ENCODE data around the gene CDK18. TPM values are rescaled to one million over a fixed set of nuclear protein-coding genes. Genes with fewer than 3 reads are reported as not detected.

CDK18 gene
- total RNA-seq, 1 donor from 2014 or later, result 17.8 TPM

DNA sequence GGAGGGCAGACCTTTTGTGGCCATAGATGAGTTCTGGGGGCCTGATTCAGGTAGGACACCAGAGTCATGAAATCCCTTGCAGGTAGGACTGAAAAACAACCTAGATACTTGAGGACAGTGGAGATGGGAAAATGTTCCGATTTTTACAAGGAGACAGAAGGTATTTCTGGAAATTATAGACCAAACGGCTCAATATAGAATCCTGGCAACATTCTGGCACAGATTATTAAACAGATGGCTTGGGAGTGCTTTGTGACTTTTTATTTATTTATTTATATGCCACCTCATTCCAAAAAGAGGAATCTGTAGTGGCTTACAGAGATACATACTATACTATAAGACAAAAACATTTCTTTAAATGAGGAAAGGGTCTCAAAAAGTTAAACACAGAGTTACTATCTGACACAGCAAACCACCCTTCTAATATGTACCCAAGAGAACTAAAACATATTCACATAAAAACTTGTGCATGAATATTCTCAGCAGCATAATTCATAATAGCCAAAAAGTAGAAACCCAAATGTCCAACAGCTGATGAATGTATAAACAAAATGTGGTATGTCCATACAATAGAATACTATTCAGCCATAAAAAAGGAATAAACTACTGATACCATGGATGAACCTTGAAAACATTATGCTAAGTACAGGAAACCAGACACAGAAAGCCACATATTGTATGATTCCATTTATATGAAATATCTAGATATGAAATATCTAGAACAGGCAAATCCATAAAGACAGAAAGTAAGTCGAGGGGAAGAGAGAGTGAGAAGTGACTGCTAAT is 49.8 kb downstream of the CDK18 start:
- H2AFZ ChIP-seq (ENCODE audit: low read depth, low read length), result no peak overlapping the region
- peaks cover 29% of the 10 kb centered on the region for H3K27me3 Mint-ChIP-seq (ENCODE audit: low read depth, unreplicated experiment)

GRCh38 chr1:205561501-205562203 is 57.2 kb downstream of the CDK18 start:
- no peak overlapping the region for H3K4me2 ChIP-seq (ENCODE audit: low read length)
- FAIRE-seq (no peak), DNase-seq (ENCODE audit: low read depth) (no peak)
- Mint-ChIP-seq H3K36me3 (ENCODE audit: low read depth, unreplicated experiment) (no peaks in the 10 kb centered on the region), H3K27ac (ENCODE audit: unreplicated experiment) (no peak overlapping the region), H3K4me1 (ENCODE audit: low read depth, unreplicated experiment) (no peaks in the 10 kb centered on the region), H3K4me3 (ENCODE audit: unreplicated experiment) (no peak overlapping the region), H3K27me3 (ENCODE audit: low read depth, unreplicated experiment) (peaks cover 34% of the 10 kb centered on the region), H3K9me3 (ENCODE audit: unreplicated experiment) (peaks cover 11% of the 10 kb centered on the region)
- H3K79me2 ChIP-seq (ENCODE audit: insufficient read depth, low read length), result no peaks in the 10 kb centered on the region
- no peaks in the 10 kb centered on the region for H3K36me3 ChIP-seq (ENCODE audit: insufficient read depth, low read length)
- no peak overlapping the region for H3K27ac ChIP-seq (ENCODE audit: low read depth, low read length)
- H3K27me3 ChIP-seq (ENCODE audit: insufficient read depth, low read length), result peaks cover 35% of the 10 kb centered on the region
- no peaks in the 10 kb centered on the region for H3K4me1 ChIP-seq (ENCODE audit: insufficient read depth, low read length)
- no peak overlapping the region for H3K4me3 ChIP-seq (ENCODE audit: insufficient read depth, low read depth, low read length)
- H3K9ac ChIP-seq (ENCODE audit: low read length), result no peak overlapping the region
- H4K20me1 ChIP-seq (ENCODE audit: insufficient read depth, low read length), result no peaks in the 10 kb centered on the region
- no peaks in the 10 kb centered on the region for H3K9me3 ChIP-seq (ENCODE audit: insufficient read depth, low read depth, low read length)
- H2AFZ ChIP-seq (ENCODE audit: low read depth, low read length), result no peak overlapping the region
- TF ChIP-seq, protein P1, sequence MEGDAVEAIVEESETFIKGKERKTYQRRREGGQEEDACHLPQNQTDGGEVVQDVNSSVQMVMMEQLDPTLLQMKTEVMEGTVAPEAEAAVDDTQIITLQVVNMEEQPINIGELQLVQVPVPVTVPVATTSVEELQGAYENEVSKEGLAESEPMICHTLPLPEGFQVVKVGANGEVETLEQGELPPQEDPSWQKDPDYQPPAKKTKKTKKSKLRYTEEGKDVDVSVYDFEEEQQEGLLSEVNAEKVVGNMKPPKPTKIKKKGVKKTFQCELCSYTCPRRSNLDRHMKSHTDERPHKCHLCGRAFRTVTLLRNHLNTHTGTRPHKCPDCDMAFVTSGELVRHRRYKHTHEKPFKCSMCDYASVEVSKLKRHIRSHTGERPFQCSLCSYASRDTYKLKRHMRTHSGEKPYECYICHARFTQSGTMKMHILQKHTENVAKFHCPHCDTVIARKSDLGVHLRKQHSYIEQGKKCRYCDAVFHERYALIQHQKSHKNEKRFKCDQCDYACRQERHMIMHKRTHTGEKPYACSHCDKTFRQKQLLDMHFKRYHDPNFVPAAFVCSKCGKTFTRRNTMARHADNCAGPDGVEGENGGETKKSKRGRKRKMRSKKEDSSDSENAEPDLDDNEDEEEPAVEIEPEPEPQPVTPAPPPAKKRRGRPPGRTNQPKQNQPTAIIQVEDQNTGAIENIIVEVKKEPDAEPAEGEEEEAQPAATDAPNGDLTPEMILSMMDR (IDR thresholded peaks at IDR 0.05; ENCODE audit: insufficient read depth, low read depth, low read length), result no peak
- TF ChIP-seq EZH2 (IDR thresholded peaks at IDR 0.05; ENCODE audit: insufficient read depth, low read length), result no peak

More for the DNA sequence above, 49.8 kb downstream of the CDK18 start:
- Histone ChIP-seq H3K9me3 (ENCODE audit: insufficient read depth, low read depth, low read length) (no peaks in the 10 kb centered on the region), H3K36me3 (ENCODE audit: insufficient read depth, low read length) (no peaks in the 10 kb centered on the region), H3K4me3 (ENCODE audit: insufficient read depth, low read depth, low read length) (no peak overlapping the region), H3K9ac (ENCODE audit: low read length) (no peak overlapping the region), H3K4me1 (ENCODE audit: insufficient read depth, low read length) (no peaks in the 10 kb centered on the region), H3K4me2 (ENCODE audit: low read length) (no peak overlapping the region), H4K20me1 (ENCODE audit: insufficient read depth, low read length) (no peaks in the 10 kb centered on the region), H3K27ac (ENCODE audit: low read depth, low read length) (no peak overlapping the region), H3K27me3 (ENCODE audit: insufficient read depth, low read length) (peaks cover 19% of the 10 kb centered on the region), H3K79me2 (ENCODE audit: insufficient read depth, low read length) (no peaks in the 10 kb centered on the region)
- no peaks in the 10 kb centered on the region for H3K36me3 Mint-ChIP-seq (ENCODE audit: low read depth, unreplicated experiment)
- H3K9me3 Mint-ChIP-seq (ENCODE audit: unreplicated experiment), result peaks cover 2% of the 10 kb centered on the region
- H3K27ac Mint-ChIP-seq (ENCODE audit: unreplicated experiment), result no peak overlapping the region
- FAIRE-seq (no peak), DNase-seq (ENCODE audit: low read depth) (no peak)
- no peak overlapping the region for H3K4me3 Mint-ChIP-seq (ENCODE audit: unreplicated experiment)
- H3K4me1 Mint-ChIP-seq (ENCODE audit: low read depth, unreplicated experiment), result no peaks in the 10 kb centered on the region
- TF ChIP-seq EZH2 (IDR thresholded peaks at IDR 0.05; ENCODE audit: insufficient read depth, low read length), result no peak

GRCh38 chr1:205563927-205564441 is 59.5 kb downstream of the CDK18 start:
- no peaks in the 10 kb centered on the region for H3K9me3 ChIP-seq (ENCODE audit: insufficient read depth, low read depth, low read length)
- peaks cover 11% of the 10 kb centered on the region for H3K9me3 Mint-ChIP-seq (ENCODE audit: unreplicated experiment)
- no peaks in the 10 kb centered on the region for H3K36me3 ChIP-seq (ENCODE audit: insufficient read depth, low read length)
- no peak overlapping the region for H3K4me2 ChIP-seq (ENCODE audit: low read length)
- TF ChIP-seq, protein P1 (IDR thresholded peaks at IDR 0.05; ENCODE audit: insufficient read depth, low read depth, low read length), result no peak
- no peak for TF ChIP-seq EZH2 (IDR thresholded peaks at IDR 0.05; ENCODE audit: insufficient read depth, low read length)
- FAIRE-seq, result no peak
- H3K4me3 ChIP-seq (ENCODE audit: insufficient read depth, low read depth, low read length), result no peak overlapping the region
- H3K27me3 ChIP-seq (ENCODE audit: insufficient read depth, low read length), result peaks cover 49% of the 10 kb centered on the region
- no peak overlapping the region for H3K4me3 Mint-ChIP-seq (ENCODE audit: unreplicated experiment)
- DNase-seq (ENCODE audit: low read depth), result no peak
- no peaks in the 10 kb centered on the region for H4K20me1 ChIP-seq (ENCODE audit: insufficient read depth, low read length)
- H3K4me1 Mint-ChIP-seq (ENCODE audit: low read depth, unreplicated experiment), result no peaks in the 10 kb centered on the region
- no peaks in the 10 kb centered on the region for H3K36me3 Mint-ChIP-seq (ENCODE audit: low read depth, unreplicated experiment)
- no peak overlapping the region for H2AFZ ChIP-seq (ENCODE audit: low read depth, low read length)
- H3K4me1 ChIP-seq (ENCODE audit: insufficient read depth, low read length), result no peaks in the 10 kb centered on the region
- H3K27me3 Mint-ChIP-seq (ENCODE audit: low read depth, unreplicated experiment), result peaks cover 43% of the 10 kb centered on the region
- no peak overlapping the region for H3K27ac ChIP-seq (ENCODE audit: low read depth, low read length)
- no peak overlapping the region for H3K9ac ChIP-seq (ENCODE audit: low read length)
- no peak overlapping the region for H3K27ac Mint-ChIP-seq (ENCODE audit: unreplicated experiment)
- no peaks in the 10 kb centered on the region for H3K79me2 ChIP-seq (ENCODE audit: insufficient read depth, low read length)

All from astrocyte (in vitro differentiated cells and primary cell).